GM13977 (cell line): ENCODE measurements around the gene VENTX.

Experiments
- DNase-seq: peaks from one replicate; pipeline ENCODE4 v3.0.0; 2012; ENCODE audit warnings: low spot score
- in situ Hi-C: fragments of 300-500 bp; cut with MboI; formaldehyde crosslinking; loops from one replicate; pipeline ENCODE4 v1.12.0; 2022; ENCODE audit warnings: low sequenced_read_pairs, low pct_unique_long_range_greater_than_20kb, mixed read lengths, inconsistent platforms; ENCODE audit not compliant: unreplicated experiment
- TF ChIP-seq, protein P1 (sequence below): IDR thresholded peaks from 2 replicates; pipeline ENCODE4 v1.5.1; 2012; ENCODE audit warnings: mild to moderate bottlenecking, control low read depth; ENCODE audit not compliant: insufficient read depth; ENCODE audit errors: extremely low read depth, missing control alignments

The VENTX gene

DNA sequence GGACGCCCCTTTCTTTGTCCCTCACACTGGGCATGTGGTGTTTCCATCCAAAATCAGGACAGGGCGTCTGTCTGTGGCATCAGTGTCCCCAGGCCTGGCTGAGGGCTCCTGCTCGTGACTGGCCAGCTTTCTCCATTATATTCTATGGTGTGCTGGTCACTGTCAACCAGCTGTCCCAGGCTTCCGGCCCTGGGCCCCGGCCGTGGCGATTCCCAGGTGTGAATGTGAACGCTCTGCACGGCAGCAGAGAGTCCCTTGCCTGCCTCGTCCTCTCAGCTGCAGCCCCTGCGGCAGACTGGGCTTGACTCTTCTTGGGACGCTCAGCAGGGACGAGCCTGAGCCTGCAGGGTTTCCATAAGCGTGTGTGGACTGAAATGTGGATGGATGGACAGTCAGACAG is 13.6 kb upstream of the VENTX start:
- TF ChIP-seq, protein P1, sequence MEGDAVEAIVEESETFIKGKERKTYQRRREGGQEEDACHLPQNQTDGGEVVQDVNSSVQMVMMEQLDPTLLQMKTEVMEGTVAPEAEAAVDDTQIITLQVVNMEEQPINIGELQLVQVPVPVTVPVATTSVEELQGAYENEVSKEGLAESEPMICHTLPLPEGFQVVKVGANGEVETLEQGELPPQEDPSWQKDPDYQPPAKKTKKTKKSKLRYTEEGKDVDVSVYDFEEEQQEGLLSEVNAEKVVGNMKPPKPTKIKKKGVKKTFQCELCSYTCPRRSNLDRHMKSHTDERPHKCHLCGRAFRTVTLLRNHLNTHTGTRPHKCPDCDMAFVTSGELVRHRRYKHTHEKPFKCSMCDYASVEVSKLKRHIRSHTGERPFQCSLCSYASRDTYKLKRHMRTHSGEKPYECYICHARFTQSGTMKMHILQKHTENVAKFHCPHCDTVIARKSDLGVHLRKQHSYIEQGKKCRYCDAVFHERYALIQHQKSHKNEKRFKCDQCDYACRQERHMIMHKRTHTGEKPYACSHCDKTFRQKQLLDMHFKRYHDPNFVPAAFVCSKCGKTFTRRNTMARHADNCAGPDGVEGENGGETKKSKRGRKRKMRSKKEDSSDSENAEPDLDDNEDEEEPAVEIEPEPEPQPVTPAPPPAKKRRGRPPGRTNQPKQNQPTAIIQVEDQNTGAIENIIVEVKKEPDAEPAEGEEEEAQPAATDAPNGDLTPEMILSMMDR: no peak
- in situ Hi-C loops: no loop called here

DNA sequence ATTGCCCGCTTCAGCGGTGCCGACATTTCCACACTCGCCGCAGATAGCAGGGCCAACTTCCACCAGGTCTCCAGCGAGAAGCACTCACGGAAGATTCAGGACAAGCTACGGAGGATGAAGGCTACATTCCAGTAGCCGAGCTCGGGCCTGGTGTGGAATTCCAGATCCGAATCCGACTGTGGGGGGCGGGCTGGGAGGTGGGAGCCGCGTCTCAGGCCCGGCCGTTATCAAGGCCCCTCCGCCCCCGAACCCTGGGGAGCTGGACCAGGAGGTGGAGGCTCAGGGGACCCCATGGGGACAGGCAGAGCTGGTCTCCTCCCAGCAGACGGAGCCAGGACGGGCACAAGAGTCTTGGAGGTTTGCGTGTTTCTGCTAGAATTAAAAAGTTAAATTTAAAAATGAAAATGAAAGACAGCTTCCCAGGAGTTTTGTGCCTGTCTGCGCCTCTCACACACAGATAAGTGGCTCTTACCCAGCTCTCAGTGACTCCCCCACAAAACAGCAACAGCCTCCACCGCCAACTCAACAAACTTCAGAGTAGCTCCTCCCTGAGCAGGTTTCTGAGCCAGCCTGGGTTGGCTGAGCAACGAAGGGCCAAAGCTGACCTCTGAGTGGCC is 12.8 kb upstream of the VENTX start:
- no peak for DNase-seq
- in situ Hi-C loops: no loop called here
- TF ChIP-seq, protein P1: no peak

More for the DNA sequence above, 13.6 kb upstream of the VENTX start:
- no peak for DNase-seq

DNA sequence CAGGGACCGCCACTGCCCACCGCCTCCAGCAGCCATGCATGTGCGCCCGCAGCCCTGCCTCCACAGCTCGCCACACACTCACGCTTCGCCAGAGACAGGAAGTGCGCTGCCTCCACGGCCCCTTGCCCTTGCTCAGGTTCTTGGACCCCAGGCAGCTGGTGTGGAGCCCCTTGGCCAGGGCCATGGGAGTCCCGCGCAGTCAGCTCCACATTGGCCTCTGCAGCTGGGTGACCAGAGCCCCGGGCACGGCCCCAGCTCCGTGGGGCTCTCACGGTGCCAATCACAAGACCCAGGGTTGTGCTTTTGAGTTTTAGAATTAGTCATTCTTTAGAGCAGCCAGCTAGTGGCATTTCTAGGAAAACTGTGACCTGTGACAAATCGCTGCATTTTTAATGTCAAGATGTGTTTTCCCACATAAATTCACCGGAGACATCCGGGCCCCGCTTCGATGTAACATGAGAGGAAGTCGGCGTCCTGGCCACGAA is 11.9 kb upstream of the VENTX start:
- TF ChIP-seq, protein P1: no peak
- in situ Hi-C loops: no loop called here
- DNase-seq: no peak

DNA sequence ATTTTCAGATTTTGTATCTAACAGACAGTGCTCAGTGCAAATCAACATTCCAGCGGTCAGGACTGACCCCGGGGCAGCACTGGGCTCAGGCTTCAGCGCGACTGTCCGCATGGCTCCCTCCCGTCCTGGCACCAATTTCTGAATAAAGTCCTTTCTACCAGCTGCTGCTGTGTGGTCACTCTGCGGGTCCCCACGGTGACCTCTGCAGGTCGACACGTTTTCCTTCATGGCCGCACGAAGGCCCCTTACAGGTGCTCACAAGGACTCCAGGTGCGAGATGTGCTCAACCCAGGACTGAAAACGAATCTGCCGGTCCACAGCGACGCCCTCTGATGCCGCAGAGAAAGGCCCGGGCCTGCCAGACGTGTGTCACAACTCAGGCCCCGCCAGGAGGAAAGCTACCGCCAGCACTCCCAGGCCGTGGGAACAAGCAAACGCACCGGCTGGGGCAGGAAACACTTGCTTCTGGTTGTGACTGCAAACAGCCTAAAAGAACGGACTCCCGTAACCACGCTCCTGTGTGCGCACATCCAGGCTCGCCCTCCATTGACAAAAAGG is 11.3 kb upstream of the VENTX start:
- no peak for DNase-seq
- TF ChIP-seq, protein P1: peak; percentile 2
- in situ Hi-C loops: no loop called here

DNA sequence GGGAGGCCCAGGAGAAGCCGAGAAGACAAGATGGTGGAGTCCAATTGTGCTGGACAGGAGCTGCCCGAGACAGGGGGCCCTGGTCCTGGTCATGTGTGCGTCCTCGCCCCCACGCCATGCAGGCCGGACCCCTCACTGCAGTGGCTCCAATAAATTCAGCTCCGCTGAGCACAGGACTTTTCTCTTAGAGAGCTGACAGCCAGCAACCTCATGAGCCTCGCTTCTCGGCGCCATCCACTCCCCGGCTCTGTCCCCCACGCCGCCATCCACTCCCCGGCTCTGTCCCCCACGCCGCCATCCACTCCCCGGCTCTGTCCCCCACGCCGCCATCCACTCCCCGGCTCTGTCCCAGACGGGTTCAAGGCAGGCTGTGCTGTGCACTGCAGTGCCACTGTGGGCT is 10.4 kb upstream of the VENTX start:
- in situ Hi-C loops: no loop called here
- TF ChIP-seq, protein P1: no peak
- no peak for DNase-seq

DNA sequence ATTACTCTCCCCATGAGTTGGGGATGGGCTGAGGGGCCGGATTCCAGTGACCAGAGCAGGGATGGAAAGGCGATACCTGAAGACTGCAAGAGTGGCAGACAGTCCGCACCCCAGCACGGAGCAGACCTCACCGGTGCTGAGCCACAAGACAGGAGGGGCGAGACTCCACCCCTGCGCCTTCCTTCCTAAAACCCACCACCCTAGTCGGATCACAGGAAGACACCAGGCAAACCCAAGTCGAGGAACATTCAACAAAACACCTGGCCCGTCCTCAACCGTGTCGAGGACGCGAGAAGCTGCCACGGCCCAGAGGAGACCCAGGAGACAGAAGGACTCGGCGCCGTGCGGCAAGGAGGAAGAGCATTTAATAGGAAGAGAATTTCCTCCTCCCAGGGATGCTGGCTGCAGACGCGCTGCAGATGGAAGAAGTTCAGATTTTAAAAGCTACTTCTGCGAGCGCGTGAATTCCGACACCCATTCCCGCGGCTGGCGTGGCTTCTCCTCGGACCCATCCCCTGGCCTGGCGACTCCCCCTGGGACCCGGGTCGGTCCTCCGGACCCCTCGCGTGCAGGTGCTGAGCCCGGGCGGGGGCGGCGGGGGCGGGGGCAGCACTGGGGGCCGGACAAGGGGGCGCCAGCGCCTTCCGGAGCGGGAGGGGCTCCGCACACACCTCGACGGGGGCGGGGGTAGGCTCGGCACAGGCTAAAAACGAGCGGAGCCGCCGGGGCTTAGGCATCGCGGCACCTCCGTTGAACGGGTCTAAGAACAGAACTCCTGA is 8.2 kb upstream of the VENTX start:
- TF ChIP-seq, protein P1: no peak
- in situ Hi-C loops: no loop called here
- DNase-seq: no peak
